IPS-15b (cell line): ENCODE measurements around the gene ANTXRL.
"Not testable (repeated sequence)": the region's sequence is repeated elsewhere in the genome, so short reads cannot be mapped to it uniquely, and the experiment has no call there.

Experiments used
- H3K27me3 ChIP-seq: one replicate; pipeline ENCODE4 v1.6.1; 2013; ENCODE audit warnings: low read length; ENCODE audit not compliant: control insufficient read depth, insufficient read depth
- H3K36me3 ChIP-seq: one replicate; pipeline ENCODE4 v1.6.1; 2013; ENCODE audit warnings: low read length; ENCODE audit not compliant: control insufficient read depth, insufficient read depth
- H3K4me1 ChIP-seq: one replicate; pipeline ENCODE4 v1.6.1; 2013; ENCODE audit warnings: mild to moderate bottlenecking, low read length; ENCODE audit not compliant: control insufficient read depth, insufficient read depth
- H3K4me3 ChIP-seq: one replicate; pipeline ENCODE4 v1.5.1; 2013; ENCODE audit warnings: low read depth, low read length
- H3K9ac ChIP-seq: one replicate; pipeline ENCODE4 v1.6.1; 2013; ENCODE audit warnings: low read depth, mild to moderate bottlenecking, low read length
- H3K9me3 ChIP-seq: one replicate; pipeline ENCODE4 v1.6.1; 2013; ENCODE audit warnings: mild to moderate bottlenecking, low read length; ENCODE audit not compliant: control insufficient read depth, insufficient read depth

Gene ANTXRL

GRCh38 chr10:46310851-46311250 is 24.1 kb downstream of the ANTXRL start:
- no peak overlapping the region for H3K4me3 ChIP-seq
- H3K27me3 ChIP-seq = no peaks in the 10 kb centered on the region
- no peaks in the 10 kb centered on the region for H3K9me3 ChIP-seq
- H3K4me1 ChIP-seq = no peaks in the 10 kb centered on the region
- no peak overlapping the region for H3K9ac ChIP-seq
- H3K36me3 ChIP-seq = no peaks in the 10 kb centered on the region

DNA sequence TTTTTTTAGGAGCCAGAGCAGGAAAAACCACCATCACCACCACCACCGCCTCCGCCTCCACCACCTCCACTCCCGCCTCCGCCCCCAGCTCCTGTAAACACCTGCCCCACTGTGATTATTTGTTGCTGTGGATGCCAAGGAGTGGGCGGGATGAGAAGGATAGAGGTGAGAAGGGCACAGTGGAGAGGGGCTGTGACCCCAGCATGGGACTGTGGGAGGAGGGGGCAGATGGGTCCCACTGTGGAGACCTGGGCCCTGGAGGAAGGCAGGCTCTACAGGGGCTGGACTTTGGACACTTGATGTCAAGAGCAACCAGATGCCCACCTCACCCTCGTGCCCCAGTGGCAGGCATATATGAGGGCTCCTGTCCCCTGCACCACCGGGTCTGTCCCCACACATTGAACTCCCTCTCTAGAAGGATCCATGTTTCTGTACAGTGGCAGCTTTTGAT is 24.7 kb downstream of the ANTXRL start:
- no peak overlapping the region for H3K4me3 ChIP-seq
- no peaks in the 10 kb centered on the region for H3K27me3 ChIP-seq
- no peaks in the 10 kb centered on the region for H3K36me3 ChIP-seq
- no peaks in the 10 kb centered on the region for H3K9me3 ChIP-seq
- no peak overlapping the region for H3K9ac ChIP-seq
- no peaks in the 10 kb centered on the region for H3K4me1 ChIP-seq

DNA sequence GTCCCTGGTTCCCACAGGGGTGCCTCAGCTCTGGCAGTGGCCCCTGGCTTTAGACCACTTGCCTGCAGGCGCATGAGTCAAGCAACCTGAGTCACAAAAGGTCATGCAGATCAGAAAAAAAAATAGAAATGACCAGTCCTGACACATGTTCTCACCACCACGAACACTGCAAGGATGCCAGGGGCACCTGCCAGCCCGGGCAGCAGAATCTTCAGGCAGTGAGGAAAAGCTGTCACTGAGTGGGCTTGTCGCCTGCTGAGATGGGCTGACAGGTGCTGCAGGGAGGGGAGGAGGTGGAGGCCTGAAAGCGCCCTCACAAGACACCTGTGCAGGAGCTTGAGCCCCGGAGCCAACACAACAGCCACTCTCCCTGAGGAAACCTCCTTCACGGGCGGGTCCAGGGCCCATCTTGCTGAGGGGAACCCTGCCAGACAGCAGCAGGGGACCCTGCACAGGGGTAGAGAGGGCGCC is 25.2 kb downstream of the ANTXRL start:
- H3K9ac ChIP-seq, H3K4me3 ChIP-seq, H3K27me3 ChIP-seq, H3K9me3 ChIP-seq, H3K36me3 ChIP-seq, H3K4me1 ChIP-seq: not testable (repeated sequence)

DNA sequence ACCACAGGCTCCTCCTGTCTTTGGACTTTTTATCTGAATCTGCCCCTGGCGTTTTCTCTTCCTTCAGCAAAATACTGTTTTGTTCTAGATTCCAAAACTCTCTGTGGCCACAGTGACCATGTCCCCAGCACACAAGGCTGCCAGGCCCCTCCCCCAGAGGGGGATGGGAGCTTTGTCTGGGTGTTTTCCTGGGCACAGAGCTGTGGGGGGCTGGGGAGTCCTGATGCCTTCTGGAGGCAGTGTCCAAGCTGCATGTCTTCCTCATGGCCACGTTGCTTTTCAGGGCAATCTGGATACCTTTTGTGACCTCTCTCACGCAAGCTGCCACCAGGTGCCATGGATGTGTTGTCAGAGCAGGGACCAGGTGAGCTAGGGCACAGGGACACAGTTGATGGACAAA is 26.2 kb downstream of the ANTXRL start:
- H3K9me3 ChIP-seq = no peaks in the 10 kb centered on the region

GRCh38 chr10:46314071-46314470 is 27.3 kb downstream of the ANTXRL start:
- Histone ChIP-seq H3K36me3 (no peaks in the 10 kb centered on the region), H3K4me3 (no peak overlapping the region), H3K9me3 (no peaks in the 10 kb centered on the region), H3K9ac (no peak overlapping the region), H3K4me1 (no peaks in the 10 kb centered on the region), H3K27me3 (no peaks in the 10 kb centered on the region)

More for the DNA sequence above, 26.2 kb downstream of the ANTXRL start:
- H3K4me3 ChIP-seq = no peak overlapping the region
- H3K4me1 ChIP-seq = no peaks in the 10 kb centered on the region
- H3K36me3 ChIP-seq = no peaks in the 10 kb centered on the region
- H3K9ac ChIP-seq = no peak overlapping the region
- no peaks in the 10 kb centered on the region for H3K27me3 ChIP-seq

DNA sequence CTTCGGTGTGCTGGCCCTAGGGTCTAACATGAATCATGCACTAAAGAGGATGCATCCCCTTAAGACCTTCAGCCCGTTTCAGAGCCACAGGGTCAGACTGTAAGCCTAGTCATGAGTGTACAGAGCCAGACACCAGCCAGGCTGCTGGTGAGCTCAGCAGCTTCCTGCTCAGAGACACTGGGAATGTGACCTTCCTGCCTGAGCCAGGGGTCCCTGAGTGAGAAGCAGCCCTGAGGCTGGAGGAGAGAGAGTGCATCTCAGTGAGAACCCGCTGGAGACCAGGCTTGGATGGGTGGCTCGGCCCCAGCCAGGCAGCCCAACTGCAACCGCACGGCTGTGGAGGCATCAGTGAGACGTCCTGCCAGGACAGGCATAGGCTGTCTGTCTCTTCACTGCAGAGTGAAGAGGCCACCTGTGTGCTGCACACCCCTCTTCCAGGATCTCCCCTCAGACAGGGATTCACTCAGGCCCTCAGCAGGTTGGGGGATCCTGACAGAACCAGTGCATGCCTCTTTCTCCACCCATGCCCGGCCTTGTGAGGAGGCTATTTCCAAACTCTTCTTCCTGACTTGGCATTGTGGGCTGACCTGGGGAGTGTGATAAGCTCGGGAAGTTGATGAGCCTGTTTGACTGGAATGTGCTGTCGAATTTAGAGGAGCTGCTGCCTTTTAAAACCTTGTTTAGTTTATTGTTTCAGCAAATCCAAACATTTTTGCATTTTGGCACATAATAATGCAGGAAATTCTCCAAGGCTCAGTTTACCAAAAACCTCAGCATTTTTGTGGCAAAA is 28.5 kb downstream of the ANTXRL start:
- H3K4me1 ChIP-seq, H3K4me3 ChIP-seq, H3K9ac ChIP-seq, H3K9me3 ChIP-seq, H3K36me3 ChIP-seq, H3K27me3 ChIP-seq: not testable (repeated sequence)

GRCh38 chr10:46317370-46317769 is 30.6 kb downstream of the ANTXRL start:
- H3K4me3 ChIP-seq = no peak overlapping the region
- H3K9ac ChIP-seq = no peak overlapping the region
- no peaks in the 10 kb centered on the region for H3K9me3 ChIP-seq
- no peaks in the 10 kb centered on the region for H3K36me3 ChIP-seq
- no peaks in the 10 kb centered on the region for H3K27me3 ChIP-seq
- H3K4me1 ChIP-seq = no peaks in the 10 kb centered on the region

DNA sequence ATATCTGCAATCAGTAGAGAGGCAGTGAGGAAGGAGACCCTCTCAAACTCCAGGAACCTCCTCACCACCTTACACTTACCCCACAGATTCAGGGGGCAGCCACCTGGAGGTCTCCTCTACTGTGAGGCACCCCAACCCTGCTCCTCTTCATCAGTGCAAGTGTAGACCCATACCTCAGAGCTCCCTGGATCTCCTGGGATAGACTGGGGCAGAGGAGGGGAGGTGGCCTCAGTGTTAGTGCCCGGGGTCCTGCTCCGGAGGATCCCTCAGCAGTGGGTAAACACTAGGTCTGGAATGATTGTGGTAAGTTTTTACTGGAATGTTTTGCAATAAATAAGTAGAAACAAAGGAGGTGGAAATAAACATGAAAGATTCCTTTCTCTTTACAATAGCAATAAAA is 31.1 kb downstream of the ANTXRL start:
- no peaks in the 10 kb centered on the region for H3K27me3 ChIP-seq
- H3K4me1 ChIP-seq = no peaks in the 10 kb centered on the region
- no peak overlapping the region for H3K4me3 ChIP-seq
- H3K9ac ChIP-seq = no peak overlapping the region
- no peaks in the 10 kb centered on the region for H3K9me3 ChIP-seq
- no peaks in the 10 kb centered on the region for H3K36me3 ChIP-seq

DNA sequence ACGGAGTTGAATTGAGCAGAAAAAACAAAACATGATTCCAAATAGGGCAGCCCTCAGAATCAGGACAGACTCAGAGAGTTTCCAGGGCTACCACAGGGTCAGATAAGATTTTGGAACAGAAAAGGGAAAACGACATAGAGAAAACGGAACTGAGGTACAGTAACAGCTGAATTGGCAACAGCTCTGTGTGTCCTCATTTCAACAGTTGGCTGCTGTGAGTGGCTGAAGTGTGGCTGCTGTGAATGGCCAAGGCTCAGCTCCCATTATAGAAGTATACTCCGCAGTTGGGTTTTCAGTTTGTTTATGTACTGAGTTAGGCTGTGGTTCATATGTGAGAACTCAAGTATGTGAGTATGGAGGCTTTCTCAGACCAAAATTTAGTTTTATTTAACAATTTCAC is 32.0 kb downstream of the ANTXRL start:
- no peaks in the 10 kb centered on the region for H3K4me1 ChIP-seq
- H3K36me3 ChIP-seq = no peaks in the 10 kb centered on the region
- no peak overlapping the region for H3K9ac ChIP-seq
- no peaks in the 10 kb centered on the region for H3K27me3 ChIP-seq
- H3K9me3 ChIP-seq = no peaks in the 10 kb centered on the region
- H3K4me3 ChIP-seq = no peak overlapping the region

- Histone ChIP-seq H3K9me3 (no peaks in the 10 kb centered on the region), H3K36me3 (no peaks in the 10 kb centered on the region), H3K27me3 (no peaks in the 10 kb centered on the region), H3K4me1 (no peaks in the 10 kb centered on the region), H3K4me3 (no peak overlapping the region), H3K9ac (no peak overlapping the region)
Observed at GRCh38 chr10:46319389-46319788, 32.6 kb downstream of the ANTXRL start.

DNA sequence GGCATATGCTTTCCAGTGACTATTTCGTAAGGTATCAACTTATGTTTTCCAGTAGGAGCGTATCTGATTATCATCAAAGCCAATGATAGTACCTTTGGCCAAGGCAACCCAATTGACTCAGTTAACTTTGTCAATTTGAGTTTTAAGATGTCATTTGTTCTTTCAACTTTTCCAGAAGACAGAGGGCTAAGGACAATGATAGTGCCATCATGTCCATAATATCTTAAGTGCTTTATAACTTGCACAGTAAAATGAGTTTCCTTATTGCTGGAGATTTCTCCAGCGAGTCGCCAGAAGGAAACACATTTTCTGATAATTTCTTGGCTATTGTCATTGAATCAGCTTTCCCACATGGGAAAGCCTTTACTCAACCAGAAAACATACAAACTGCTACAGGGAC is 35.0 kb downstream of the ANTXRL start:
- H3K9me3 ChIP-seq = no peaks in the 10 kb centered on the region
- H3K4me3 ChIP-seq = no peak overlapping the region
- H3K27me3 ChIP-seq = peaks cover 2% of the 10 kb centered on the region
- H3K36me3 ChIP-seq = no peaks in the 10 kb centered on the region
- H3K4me1 ChIP-seq = no peaks in the 10 kb centered on the region
- no peak overlapping the region for H3K9ac ChIP-seq

GRCh38 chr10:46323176-46323575 is 36.4 kb downstream of the ANTXRL start:
- Histone ChIP-seq H3K9me3 (no peaks in the 10 kb centered on the region), H3K36me3 (no peaks in the 10 kb centered on the region), H3K4me3 (no peak overlapping the region)

More at GRCh38 chr10:46323176-46323575, 36.4 kb downstream of the ANTXRL start:
- no peak overlapping the region for H3K9ac ChIP-seq
- H3K4me1 ChIP-seq = no peaks in the 10 kb centered on the region
- peaks cover 4% of the 10 kb centered on the region for H3K27me3 ChIP-seq
